NCI-H1105 treated with DMSO at 0.1 percent for 48 hours (cell line): ENCODE measurements around the gene TRH.
A peak's percentile ranks its signal among the peaks of the same experiment; 100 is the strongest.
"Not testable (repeated sequence)": the region's sequence is repeated elsewhere in the genome, so short reads cannot be mapped to it uniquely, and the experiment has no call there.

ENCODE experiments used
- DNase-seq: peaks from one replicate; lab custom pipeline; 2025; lab: John Stamatoyannopoulos, UW

TRH gene

DNA sequence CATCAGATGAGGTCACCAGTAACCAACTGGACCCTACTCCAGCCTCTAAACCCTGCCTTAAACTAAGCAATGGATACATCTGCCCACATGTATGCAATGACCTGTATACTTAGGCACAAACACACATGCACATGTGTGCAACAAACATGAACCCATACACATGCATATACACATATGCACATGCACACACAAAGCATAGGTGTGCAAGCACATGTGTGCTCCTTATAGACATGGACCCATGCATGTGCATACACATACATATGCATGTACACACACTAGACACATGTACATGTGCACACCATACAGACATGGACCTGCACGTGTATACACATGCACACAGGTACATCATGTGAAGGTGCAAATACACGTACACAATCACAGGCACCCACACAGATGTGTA lies 8.6 kb upstream of the TRH start:
- DNase-seq = no peak

DNA sequence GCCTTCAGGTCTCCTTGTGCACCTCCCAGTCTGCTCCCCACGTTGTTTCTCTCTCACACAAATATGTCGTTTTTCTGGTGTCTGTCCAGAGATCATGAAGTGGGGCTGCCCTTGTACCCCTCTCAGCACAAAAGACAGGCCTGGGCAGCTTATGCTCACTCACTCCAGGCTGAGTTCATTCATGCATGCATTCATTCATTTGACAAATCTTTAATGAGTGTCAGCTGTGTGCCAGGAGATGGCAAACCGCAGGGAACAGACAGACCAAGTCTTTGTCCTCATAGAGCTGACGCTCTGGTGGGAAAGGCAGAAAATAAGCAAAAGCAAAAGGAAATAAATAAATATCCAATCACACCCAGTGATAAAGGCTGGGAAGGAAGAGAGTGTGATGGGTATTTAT lies 7.6 kb upstream of the TRH start:
- DNase-seq = no peak

DNA sequence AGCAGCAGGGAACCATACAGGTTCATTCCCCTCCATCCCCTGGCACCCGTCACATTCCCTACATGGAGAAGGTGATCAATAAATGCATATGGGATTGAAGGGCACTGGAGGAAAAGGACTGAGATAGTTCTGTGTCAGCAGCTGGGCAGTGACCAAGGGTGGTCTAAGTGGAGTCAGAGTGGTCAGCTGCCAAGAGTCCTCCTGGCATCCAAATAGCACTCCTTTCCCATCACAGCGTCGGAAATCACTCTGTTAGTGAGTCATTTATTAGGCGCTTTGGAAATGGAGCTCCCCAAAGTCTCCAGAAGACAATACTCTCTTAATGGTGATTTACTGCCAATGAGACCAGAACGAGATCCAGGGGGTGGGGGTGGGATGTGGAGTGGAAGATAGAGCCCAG lies 6.8 kb upstream of the TRH start:
- DNase-seq = no peak

DNA sequence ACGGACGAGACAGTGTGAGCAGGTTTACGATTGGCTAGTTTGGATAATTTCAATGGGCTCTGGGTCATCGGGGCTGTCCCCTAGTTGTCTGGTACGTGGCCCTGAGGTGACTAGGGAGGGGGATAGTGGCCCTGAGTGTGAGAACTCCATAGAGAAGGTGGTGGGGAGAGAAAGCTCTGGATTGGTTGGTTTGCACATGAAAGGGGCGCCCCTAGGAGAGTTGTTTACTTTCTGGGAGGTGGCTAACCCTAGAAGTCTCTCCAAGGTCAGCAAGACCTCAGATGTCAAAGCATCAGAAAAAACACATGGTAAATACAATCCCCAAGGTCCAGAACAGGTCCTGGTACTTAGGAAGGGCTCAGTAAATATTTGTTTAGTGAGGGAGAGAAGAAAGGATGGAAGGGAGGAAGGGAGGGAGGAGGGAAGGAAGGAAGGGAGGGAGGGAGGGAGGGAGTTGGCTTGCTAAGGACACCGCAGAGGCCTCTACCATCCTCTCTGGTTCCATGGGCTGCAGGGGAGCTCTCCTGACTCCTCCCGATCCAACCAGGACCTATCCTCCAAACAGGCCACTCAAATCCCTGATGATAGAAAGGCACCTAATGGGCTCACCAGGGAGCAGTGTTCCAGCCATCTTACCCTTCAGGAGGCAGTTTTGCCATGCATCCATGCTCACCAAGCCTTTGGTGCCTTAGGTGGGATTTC lies 3.0 kb upstream of the TRH start:
- no peak for DNase-seq

DNA sequence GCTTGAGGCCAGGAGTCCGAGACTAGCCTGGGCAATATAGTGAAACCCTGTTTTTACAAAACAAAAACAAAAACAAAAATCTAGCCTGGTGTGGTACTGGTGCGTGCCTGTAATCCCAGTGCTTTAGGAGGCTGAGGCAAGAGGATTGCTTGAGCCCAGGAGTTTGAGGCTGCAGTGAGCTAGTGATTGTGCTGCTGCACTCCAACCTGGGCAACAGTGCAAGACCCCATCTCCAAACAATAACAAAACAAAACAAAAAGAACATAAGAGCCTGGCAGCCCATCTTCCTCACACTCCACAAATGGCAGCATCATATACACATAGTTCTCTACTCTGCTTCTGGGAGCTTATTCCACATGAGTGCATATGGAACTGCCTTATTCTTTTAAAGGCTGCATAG lies 2.2 kb upstream of the TRH start:
- DNase-seq = no peak

DNA sequence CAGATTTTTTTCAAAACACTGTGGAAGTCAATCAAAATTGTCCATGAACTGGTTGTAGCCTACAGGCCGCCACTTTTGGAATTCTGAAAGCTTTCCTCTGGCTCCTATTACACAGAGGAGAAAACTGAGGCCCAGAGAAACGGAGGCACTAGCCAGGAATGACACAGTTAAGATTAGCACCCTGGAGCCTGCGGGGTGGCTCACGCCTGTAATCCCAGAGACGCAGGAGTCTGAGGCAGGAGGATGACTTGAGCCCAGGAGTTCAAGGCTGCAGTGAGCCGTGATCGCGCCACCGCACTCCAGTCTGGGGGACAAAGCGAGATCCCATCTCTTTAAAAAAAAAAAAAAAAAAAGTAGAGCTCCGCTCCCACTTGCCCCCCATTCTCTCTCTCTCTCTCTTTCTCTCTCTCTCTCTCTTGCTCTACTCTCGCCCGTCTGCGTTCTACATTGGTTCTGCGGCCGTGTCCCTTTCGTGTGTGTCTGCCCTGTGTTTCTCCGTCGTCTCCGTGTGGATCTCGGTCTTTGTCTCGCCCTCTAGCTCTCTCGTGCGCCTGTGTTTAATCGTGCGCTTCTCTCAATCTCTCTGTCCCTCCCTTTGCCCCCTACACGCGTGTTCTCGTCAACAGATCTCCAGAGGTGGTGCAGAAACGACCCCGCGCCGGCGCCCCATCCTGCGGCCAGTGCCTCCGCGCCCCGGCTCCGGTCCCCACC lies 512 bp upstream of the TRH start:
- DNase-seq = no peak

DNA sequence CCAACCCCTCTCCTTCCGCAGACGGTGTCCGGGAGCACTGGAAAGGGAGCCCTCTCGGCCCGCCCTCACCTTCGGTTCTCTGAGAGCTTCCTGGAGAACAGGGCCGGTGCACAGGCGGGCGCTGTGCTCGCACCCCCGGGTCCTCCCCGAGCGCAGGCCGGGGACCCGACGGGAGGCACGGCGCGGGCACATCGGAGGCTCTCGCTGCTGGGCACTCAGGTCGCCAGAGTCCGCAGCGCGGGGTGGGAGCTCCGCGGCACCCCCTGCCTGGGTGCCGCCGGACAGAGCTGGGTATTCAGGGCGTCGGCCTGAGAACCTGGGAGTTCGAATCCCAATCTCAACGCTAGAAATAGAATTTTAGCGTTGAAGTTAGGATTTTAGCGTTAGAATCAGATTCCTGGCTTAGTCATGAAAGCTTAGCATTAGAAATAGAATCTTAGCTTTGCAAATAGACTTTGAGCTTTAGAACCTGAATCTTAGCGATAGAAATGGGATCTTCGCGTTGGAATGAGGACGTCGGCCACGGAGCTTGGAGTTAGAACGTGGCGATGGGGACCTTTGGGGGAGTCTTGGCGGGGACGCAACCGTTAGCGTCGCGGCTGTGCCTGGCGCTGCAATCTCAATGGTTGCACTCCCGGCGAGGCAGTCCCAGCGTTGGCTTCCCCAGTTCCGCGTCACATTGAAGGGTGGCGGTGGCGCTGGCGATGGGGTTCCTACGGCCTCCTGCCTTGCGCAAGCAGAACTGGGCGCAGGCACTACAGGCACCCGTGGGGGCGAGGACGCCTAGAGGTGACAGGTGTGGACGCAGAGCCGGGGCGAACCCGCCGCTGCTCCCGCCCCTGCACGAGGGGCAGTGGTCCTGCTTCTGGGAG lies 549 bp downstream of the TRH start:
- peak; percentile 54 for DNase-seq

DNA sequence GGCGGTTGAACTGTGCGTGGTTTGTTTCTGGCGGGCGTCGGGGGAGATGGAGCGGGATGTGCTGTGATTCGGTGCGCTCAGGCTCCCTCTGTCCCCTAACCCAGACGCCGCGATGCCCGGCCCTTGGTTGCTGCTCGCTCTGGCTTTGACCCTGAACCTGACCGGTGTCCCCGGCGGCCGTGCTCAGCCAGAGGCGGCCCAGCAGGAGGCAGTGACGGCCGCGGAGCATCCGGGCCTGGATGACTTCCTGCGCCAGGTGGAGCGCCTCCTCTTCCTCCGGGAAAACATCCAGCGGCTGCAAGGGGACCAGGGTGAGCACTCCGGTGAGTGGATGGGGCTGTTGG lies 1.2 kb downstream of the TRH start:
- peak; percentile 56 for DNase-seq

DNA sequence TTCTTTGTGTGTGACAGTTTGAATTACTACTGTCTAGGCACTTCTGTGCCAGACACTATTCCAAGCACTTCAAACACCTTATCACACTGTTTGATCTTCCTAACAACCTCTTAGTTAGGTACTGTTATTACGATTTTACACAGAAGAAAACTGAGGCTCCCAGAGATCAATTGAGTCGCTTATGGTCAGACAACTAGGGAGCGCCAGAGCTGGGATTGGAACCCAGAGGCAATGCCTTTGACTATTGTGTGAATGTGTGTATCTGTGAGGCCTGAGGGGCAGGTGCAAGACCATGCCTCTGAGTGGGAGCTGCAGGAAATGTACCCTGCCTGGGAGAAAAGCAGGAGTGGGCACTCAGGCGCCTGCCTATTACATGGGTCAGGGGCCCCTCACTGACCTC lies 1.8 kb downstream of the TRH start:
- no peak for DNase-seq

DNA sequence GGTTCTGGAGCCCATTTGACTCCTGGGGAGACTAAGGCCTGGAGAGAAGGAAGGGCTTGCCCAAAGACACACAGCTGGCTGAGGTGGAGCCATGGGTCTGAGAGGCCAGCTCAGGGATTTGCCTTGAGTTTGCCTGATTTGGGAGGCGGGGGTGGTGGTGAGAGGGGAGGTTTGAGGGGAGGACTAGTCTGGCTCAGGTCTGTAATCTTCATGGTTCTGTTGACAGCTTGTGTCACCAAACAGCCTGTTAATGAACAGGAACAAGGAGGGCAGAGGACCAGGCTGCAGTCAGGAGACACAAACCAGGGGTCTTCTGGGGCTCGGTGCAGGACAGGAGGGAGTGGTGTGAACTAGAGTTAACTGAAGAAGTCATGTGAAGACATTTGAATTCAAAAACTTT lies 3.6 kb downstream of the TRH start:
- no peak for DNase-seq

DNA sequence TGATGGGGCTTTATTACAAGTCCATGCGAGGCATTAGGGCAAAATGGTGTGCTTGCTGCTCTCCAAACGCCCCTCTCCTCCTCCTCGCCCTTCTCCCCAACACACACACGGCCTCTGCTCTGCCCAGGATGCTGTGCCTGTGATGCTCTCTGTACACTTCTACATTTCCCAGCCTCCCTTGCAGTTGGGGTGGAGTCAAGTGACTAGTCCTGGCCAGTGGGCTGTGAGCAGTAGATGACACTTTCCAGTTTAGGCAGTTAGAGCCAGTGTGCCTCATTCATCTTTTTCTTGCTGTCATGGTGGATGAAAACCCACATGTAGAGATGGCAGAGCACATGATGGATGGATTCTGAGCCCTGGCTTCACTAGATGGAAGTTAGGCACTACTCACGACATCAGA lies 5.4 kb downstream of the TRH start:
- no peak for DNase-seq

DNA sequence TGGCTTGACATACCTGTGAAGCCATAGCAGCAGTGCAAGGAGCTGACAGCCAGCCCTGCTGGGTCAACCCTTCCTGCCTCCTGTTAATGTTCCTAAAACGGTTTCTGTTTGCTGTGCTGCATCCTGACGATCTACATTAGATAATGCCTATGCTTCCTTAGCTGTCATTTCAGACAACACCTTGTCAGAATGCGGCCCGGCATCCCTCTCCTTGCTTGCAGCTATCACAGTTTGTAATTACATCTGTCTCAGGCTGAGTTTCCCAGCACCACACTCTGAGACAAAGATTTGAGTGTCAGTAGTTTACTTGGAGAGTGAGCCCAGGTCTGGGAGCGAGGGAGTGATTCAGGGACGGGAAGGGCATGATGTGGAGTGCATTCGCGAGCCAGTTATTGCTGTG lies 9.0 kb downstream of the TRH start:
- no peak for DNase-seq

DNA sequence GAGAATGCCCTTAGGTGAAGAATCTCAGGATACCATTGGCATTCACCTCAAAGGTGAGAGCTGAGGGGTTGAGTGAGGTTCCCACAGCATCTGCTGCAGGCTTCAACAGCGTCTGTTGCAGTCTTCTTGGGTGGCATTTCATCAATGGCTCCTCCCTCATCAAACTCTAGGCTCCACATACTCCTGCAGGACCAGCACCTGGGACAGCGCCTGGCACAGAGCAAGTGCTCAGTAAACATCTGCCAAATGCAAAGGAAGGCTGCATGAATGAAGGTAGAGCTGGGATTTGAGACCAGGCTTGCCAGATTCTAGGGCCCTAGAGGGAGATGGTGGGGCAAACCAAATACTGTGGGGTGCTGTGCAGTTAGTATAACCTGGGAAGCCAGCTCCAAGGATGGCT lies 9.6 kb downstream of the TRH start:
- DNase-seq = no peak

DNA sequence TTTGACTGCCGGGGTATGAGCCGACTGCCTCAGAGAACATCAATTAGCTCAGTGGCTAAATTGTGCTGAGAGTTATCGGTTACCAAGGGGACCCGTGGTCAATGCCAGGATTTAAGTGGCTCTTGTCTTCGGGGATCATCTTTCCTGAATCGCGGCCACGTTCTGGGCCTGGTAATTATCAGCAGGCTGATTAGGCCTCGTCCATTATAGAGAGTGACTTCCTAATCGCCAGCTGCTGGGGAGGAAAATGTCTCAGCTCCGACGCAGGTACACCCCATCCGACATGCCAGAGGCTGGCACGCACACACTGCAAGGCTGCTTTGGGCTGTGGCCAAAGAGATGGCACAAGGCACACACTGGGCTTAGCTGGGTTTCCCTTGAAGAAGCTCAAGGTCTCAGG lies 10.6 kb downstream of the TRH start:
- peak; percentile 100 for DNase-seq

DNA sequence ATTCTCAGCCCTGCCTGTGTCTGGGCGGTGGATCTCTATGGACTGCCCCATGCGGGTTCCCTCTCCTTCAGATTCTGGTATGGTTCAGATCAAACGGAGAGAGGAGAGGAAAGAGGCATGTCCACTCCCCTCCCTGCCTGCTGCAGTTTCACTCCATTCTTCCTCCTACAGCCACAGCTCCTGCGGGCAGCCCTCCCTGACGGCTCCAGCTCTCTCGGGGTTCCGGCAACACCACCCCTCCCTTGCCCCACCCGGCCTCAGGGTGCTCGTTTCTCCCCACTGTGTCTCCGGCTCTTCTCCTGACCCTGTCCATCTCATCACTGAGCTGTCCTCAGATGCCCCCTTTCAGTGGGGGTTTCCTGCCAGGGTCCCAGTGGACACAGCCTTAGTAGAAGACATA lies 13.9 kb downstream of the TRH start:
- no peak for DNase-seq

DNA sequence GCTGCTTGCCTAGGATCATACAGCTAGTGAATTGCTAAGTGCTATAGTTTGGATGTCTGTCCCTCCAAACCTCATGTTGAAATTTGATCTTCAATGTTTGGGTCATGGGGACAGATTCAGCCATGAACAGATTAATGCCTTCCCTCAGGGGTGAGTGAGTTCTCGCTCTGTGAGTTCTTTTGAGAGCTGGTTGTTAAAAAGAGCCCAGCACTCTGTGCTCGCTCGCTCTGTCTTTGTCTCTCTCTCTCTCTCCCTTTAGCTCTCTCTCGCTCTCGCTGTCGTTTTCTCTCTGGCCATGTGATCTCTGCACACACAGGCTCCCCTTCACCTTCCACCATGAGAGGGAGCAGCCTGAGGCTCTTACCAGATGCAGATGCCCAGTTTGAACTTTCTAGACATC lies 14.9 kb downstream of the TRH start:
- no peak for DNase-seq

DNA sequence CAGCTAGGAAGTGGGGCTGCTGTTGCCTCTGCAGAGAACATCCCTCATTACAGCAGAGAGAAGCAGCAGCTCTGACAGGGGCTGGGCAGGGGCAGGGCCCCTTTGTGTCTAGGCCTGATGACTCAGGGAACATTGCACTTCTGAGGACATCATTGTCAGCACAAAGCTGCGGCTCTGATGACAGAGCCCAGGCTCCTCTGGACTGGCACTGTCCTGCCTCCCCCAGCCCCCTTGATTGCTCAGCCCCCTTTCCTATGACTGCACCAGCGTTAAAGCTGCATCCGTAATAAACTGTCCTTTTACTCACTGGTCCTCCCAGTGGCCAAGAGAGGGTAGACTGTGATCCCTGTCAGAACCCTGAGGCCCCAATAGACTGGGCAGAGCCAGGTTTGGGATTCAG lies 18.3 kb downstream of the TRH start:
- DNase-seq = no peak

DNA sequence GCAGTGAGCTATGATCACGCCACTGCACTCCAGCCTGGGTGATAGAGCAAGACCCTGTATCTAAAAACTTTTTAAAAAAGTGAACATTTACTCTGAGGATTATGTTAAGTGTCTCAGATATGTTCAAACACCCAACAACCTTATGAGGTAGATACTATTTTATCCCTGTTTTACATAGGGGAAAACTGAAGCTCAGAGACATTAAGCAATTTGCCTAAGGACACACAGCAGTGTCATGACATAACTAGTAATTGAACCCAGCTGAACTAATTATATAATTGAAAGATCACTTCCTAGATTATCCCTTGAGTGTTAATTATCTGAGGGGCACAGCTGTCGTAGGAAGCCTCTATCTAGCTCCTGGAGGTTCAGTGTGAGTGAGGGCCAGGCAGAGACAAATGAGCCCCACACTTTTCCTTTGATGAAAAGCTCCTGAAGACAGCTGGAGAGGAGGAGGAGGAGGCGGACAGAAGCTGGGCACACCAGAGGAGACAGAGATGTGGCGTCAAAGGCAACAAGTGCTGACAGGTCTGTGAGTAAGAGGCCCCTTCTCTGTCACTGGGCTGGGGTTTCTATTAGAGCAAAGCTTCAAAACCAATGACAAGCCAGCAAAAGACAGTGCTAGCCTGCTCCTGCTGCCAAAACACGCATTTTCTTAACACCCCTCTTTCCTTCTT lies 20.5 kb downstream of the TRH start:
- peak; percentile 59 for DNase-seq

DNA sequence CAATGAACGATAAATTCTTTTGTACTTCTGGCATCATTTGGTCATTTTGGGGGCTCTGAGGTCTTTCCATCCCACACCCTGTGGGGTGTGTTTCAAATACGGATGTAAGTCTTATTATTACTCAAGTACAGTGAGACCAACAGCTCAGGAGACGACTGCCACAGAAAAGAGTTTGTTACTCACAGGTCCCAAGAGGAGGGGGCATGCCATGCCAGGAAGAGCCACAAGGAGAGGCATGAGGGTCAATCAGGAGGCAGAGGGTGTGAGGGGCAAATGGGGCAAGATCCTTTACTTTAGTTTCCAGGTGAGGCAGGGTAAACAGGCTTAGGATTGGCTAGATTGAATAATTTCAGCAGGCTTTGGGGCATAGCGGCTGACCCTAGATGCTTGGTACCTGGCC lies 21.6 kb downstream of the TRH start:
- DNase-seq = no peak

DNA sequence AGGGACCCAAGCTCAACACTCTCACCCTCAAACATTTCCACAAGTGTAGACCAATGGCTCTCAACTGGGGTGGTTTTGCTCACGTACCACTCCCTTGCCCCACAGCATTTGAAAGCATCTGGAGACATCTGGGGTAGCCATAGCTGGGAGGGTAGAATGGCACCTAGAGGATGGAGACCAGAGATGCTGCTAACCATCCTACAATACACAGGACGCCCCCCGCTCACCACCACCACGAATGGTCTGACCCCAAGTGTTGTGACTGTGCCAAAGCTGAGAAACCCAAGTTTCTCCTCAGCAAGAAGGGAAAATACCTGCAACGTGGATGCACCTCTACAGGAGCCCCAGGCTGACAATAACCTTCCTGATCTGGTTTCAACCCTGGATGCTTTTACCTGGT lies 24.7 kb downstream of the TRH start:
- not testable (repeated sequence) for DNase-seq

DNA sequence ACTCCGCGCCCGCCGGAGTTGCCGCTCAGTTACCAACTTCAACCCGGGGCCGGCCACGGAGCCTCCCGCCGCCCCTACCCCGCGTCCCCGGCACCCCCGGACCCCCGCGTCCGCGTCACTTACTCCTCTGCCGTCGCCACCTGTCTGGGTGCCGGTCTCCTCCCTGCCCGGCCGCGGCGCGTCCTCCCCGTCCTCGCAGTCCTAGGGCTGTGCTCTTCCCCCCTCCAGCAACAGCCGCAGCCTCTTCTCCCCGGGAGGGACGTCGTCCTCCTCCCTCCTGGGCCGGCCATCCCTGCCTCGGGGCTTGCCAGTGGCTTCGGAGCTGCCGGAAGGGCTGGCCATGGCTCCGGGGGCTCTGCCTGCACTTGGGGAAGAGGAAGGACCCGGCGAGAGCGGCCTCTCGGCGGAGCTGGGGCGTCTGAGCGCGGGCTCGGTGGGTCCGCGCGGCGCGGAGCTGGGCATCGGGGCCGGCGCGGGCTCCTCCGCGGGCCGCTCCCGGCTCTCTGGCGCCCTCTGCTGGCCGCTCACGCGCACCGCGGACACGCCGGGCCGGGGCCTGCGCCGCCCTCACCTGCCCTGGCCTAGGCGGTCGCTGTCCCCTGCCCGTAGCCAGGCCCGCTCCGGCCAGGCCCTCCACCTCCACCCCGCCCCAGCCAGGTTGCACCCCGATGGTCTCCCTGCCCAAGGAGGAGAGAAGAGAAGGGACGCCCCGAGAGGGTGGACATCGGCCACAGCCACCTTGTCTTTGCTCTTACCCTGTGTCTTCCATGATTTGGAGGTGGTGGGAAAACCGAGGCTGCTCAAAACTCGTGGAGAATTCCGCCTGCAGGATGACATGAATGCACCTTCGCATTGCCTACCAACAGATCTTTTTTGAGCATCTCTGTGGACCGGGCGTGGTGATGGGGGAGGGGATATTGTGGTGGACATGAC lies 28.4 kb downstream of the TRH start:
- DNase-seq = peak; percentile 48

DNA sequence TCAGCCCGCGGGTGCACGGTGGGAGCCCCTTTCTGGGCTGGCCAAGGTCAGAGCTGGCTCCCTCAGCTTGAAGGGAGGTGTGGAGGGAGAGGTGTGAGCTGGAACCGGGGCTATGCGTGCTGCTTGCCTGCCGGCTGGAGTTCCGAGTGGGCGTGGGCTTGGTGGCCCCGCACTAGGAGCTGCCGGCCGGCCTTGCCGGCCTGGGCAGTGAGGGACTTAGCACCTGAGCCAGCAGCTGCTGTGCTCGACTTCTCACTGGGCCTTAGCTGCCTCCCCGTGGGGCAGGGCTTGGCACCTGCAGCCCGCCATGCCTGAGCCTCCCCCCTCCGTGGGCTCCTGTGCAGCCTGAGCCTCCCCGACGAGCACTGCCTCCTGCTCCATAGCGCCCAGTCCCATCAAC lies 36.0 kb downstream of the TRH start:
- DNase-seq = no peak
